HepG2 (cell line): ENCODE data around the gene ADGRL1. TPM values are rescaled to one million over a fixed set of nuclear protein-coding genes. Genes with fewer than 3 reads are reported as not detected.
A peak's percentile ranks its signal among the peaks of the same experiment; 100 is the strongest.

Experiments used
- ATAC-seq: fragments of 200-7000 bp; cut with Tn5 transposase; 3 replicates; pipeline ENCODE4 v1.9.1; 2020; ENCODE audit warnings: mild to moderate bottlenecking, moderate library complexity
- BruUV-seq: library from RNA; stranded (reverse); fragments of 400-500 nt; replicated peaks from 2 replicates; lab custom pipeline; 2021; lab: Mats Ljungman, UMichigan
- CTCF ChIA-PET: fragments of 300-600 bp; formaldehyde crosslinking; extraction: SDS; loops from one replicate; lab custom pipeline; 2021; ENCODE audit warnings: low total read pairs, inconsistent platforms, low intra/inter-chr PET ratio; lab: Yijun Ruan, JAX
- POLR2A ChIA-PET: fragments of 350-600 bp; sonication (Branson Sonifier 250); formaldehyde crosslinking; loops from one replicate; lab custom pipeline; 2020; ENCODE audit warnings: antibody characterized with exemption, inconsistent platforms; lab: Yijun Ruan, JAX
- DNase-seq: peaks from one replicate; pipeline ENCODE4 v3.0.0-alpha.2; 2015; ENCODE audit warnings: low spot score
- FAIRE-seq: peaks from 3 replicates; lab custom pipeline; 2011; peaks lifted over from hg19 to GRCh38; lab: Jason Lieb, UNC
- H2AFZ ChIP-seq: one replicate; pipeline ENCODE4 v1.6.1; 2011; ENCODE audit warnings: low read length, inconsistent platforms
- H3K27ac ChIP-seq: fragments of 300-600 bp; 3 replicates; pipeline ENCODE4 v1.8.0; 2011; ENCODE audit warnings: mixed run types, mild to moderate bottlenecking, mixed read lengths, low read length, inconsistent platforms; ENCODE audit not compliant: insufficient read depth; ENCODE audit errors: extremely low read length
- H3K27me3 ChIP-seq, 2 experiments: fragments of 200-600 bp in 1 of 2; 2 replicates in 1 of 2; 3 replicates in 1 of 2; pipeline versions ENCODE4 v1.6.0 to v1.8.0; 2011; ENCODE audit warnings: low read length in 2 of 2, mild to moderate bottlenecking in 2 of 2, moderate library complexity in 2 of 2, inconsistent platforms in 1 of 2; ENCODE audit not compliant: insufficient read depth in 2 of 2, control insufficient read depth in 1 of 2
- H3K36me3 ChIP-seq, 2 experiments: fragments of 200-600 bp in 1 of 2; replicated peaks in 1 of 2; 2 replicates in 1 of 2; 3 replicates in 1 of 2; pipeline versions ENCODE4 v1.5.1 to v1.8.0; 2011; ENCODE audit warnings: low read length in 2 of 2, inconsistent platforms in 1 of 2; ENCODE audit not compliant: insufficient read depth in 2 of 2, control insufficient read depth in 1 of 2
- H3K4me1 ChIP-seq: 2 replicates; pipeline ENCODE4 v1.5.1; 2012; ENCODE audit warnings: low read length, inconsistent platforms; ENCODE audit not compliant: insufficient read depth
- H3K4me2 ChIP-seq: 2 replicates; pipeline ENCODE4 v1.6.0; 2011; ENCODE audit warnings: low read depth, low read length, inconsistent platforms
- H3K4me3 ChIP-seq, 3 experiments: fragments of 200-600 bp in 1 of 3; sonication (generic), shearing (Covaris generic) in 1 of 3; replicated peaks in 1 of 3; 2 replicates each; pipeline ENCODE4 v1.5.1; 2011 to 2016; ENCODE audit warnings: low read length in 3 of 3, inconsistent platforms in 2 of 3, low read depth in 2 of 3, mild to moderate bottlenecking in 2 of 3, control low read depth in 1 of 3, mixed read lengths in 1 of 3; ENCODE audit not compliant: insufficient read depth in 1 of 3
- H3K79me2 ChIP-seq: one replicate; pipeline ENCODE4 v1.6.1; 2011; ENCODE audit warnings: low read length, inconsistent platforms; ENCODE audit not compliant: insufficient read depth
- H3K9ac ChIP-seq: 2 replicates; pipeline ENCODE4 v1.6.0; 2011; ENCODE audit warnings: mild to moderate bottlenecking, low read depth, low read length, inconsistent platforms; ENCODE audit not compliant: insufficient read depth
- H3K9me3 ChIP-seq: 2 replicates; pipeline ENCODE4 v1.5.1; 2012; ENCODE audit warnings: mild to moderate bottlenecking, low read length
- H4K20me1 ChIP-seq: 2 replicates; pipeline ENCODE4 v1.6.0; 2011; ENCODE audit warnings: inconsistent platforms, mild to moderate bottlenecking, low read length, moderate library complexity; ENCODE audit not compliant: insufficient read depth
- NFYC ChIP-seq: IDR thresholded peaks from 2 replicates; pipeline ENCODE4 v1.6.1; 2016; ENCODE audit warnings: missing genetic modification reagents, missing compliant biosample characterization
- PRPF4 ChIP-seq: fragments of 200-400 bp; formaldehyde crosslinking; IDR thresholded peaks from 2 replicates; pipeline ENCODE4 v1.6.1; 2016; ENCODE audit warnings: low read length, low read depth; ENCODE audit not compliant: poor library complexity, severe bottlenecking
- ZFP82 ChIP-seq: sonication (generic); formaldehyde crosslinking; IDR thresholded peaks from 2 replicates; pipeline ENCODE4 v1.5.1; 2020; ENCODE audit warnings: mild to moderate bottlenecking, missing genetic modification reagents, borderline replicate concordance
- ZNF30 ChIP-seq: sonication (generic); formaldehyde crosslinking; IDR thresholded peaks from 2 replicates; pipeline ENCODE4 v1.5.0; 2020; ENCODE audit warnings: mild to moderate bottlenecking, missing genetic modification reagents
- ZNF33A ChIP-seq: sonication (generic); formaldehyde crosslinking; IDR thresholded peaks from 2 replicates; pipeline ENCODE4 v1.5.1; 2020; ENCODE audit warnings: missing genetic modification reagents, mild to moderate bottlenecking, moderate library complexity, borderline replicate concordance
- ZNF556 ChIP-seq: sonication (generic); formaldehyde crosslinking; IDR thresholded peaks from 2 replicates; pipeline ENCODE4 v1.4.0; 2020; ENCODE audit warnings: mild to moderate bottlenecking, missing genetic modification reagents, borderline replicate concordance
- ZNF629 ChIP-seq: sonication (generic); formaldehyde crosslinking; conservative IDR thresholded peaks from 2 replicates; pipeline ENCODE4 v1.5.0; 2020; ENCODE audit warnings: missing genetic modification reagents
- ZNF7 ChIP-seq: IDR thresholded peaks from 2 replicates; pipeline ENCODE4 v1.6.1; 2016; ENCODE audit warnings: missing biosample characterization, missing genetic modification reagents
- WGBS: methylation state at CpG from one replicate; pipeline ENCODE4 v1.1.6; 2017; ENCODE audit warnings: low lambda C conversion rate; 5-methylcytosine and 5-hydroxymethylcytosine counted together
- in situ Hi-C: cut with HindIII; loops from 2 replicates; pipeline ENCODE4 v1.10.0; 2017; ENCODE audit warnings: low pct_unique_long_range_greater_than_20kb; ENCODE audit not compliant: extremely low pct_ligation_motif_present
- intact Hi-C: fragments of 100-400 bp; cut with micrococcal nuclease; formaldehyde crosslinking; loops from one replicate; pipeline ENCODE4 v1.10.0; 2022; ENCODE audit not compliant: unreplicated experiment
- polyA plus RNA-seq, 8 experiments: library from polyadenylated mRNA; depleted of rRNA in 3 of 8; stranded (reverse) in 7 of 8; unstranded in 1 of 8; fragments of >200 nt; fragmentation: Illumina TruSeq in 4 of 8; extraction: Trizol in 4 of 8; gene quantifications; 2 replicates each; pipeline versions ENCODE4 v1.2.1 to v1.2.3, GENCODE V29; 2011 to 2016; ENCODE audit warnings: low read depth in 4 of 8, missing spikeins in 1 of 8, mixed read lengths in 1 of 8; ENCODE audit not compliant: insufficient read depth in 1 of 8
- total RNA-seq, 5 experiments: library from RNA; depleted of rRNA; stranded (reverse); fragments of >200 nt; fragmentation: Illumina TruSeq; extraction: Trizol; gene quantifications; 2 replicates each; pipeline ENCODE4 v1.2.3, GENCODE V29; 2016; ENCODE audit warnings: low read depth in 1 of 5
- TF ChIP-seq, protein P1 (sequence below): sonication (generic); formaldehyde crosslinking; IDR thresholded peaks from 2 replicates; pipeline ENCODE4 v1.4.0; 2020; ENCODE audit warnings: missing genetic modification reagents
- TF ChIP-seq, protein P2 (sequence below): sonication (generic); formaldehyde crosslinking; IDR thresholded peaks from 2 replicates; pipeline ENCODE4 v1.8.1; 2023; ENCODE audit warnings: missing genetic modification reagents, inconsistent platforms, borderline replicate concordance

Gene ADGRL1
- total and polyA plus RNA-seq, 2 of the 13 experiments (the other 11 are each of a cell fraction or from before 2014, with no cell fraction given): 0.49 to 1.7 TPM

DNA sequence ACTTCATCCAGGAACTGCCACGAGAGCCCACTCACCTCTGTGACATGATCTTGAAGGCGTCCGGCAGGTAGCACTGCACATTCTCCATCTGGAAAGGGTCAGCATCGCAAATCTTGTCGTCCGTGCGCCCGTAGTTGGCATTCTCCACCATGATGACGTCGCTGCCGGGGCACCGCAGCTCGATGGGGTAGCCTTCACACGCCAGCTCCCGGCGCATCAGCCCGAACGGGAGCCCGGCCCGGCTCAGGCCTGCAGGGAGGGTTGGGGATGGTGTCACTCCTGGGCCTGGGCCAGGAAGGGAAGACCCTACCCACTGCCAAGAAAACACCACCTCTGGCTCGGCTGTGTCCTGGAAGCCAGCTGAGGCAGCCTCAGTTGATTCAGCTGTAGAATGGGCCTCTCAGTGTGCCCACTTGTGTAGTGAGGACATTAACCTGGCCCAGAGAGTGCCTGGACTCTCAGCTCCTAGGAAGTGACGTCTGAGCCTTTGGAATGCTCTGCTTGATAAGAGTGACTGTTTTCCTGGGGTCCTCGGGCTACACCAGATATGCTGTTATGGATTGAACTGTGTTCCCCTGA lies 28.4 kb downstream of the ADGRL1 start:
- BruUV-seq: no TSS peak
- TF ChIP-seq, protein P1, sequence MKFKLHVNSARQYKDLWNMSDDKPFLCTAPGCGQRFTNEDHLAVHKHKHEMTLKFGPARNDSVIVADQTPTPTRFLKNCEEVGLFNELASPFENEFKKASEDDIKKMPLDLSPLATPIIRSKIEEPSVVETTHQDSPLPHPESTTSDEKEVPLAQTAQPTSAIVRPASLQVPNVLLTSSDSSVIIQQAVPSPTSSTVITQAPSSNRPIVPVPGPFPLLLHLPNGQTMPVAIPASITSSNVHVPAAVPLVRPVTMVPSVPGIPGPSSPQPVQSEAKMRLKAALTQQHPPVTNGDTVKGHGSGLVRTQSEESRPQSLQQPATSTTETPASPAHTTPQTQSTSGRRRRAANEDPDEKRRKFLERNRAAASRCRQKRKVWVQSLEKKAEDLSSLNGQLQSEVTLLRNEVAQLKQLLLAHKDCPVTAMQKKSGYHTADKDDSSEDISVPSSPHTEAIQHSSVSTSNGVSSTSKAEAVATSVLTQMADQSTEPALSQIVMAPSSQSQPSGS (CRISPR knock-in tag): no peak
- TF ChIP-seq ZNF629 (peak; percentile 87), ZNF7 (CRISPR knock-in tag) (peak; percentile 60; the same call in 1 of the 2 replicates), ZNF33A (CRISPR knock-in tag) (no peak), ZNF556 (CRISPR knock-in tag) (no peak), NFYC (CRISPR knock-in tag) (no peak)
- Histone ChIP-seq H4K20me1 (no peaks in the 10 kb centered on the region), H3K79me2 (no peaks in the 10 kb centered on the region), H2AFZ (no peak overlapping the region), H3K4me2 (no peak overlapping the region), H3K36me3 (no peaks in the 10 kb centered on the region), H3K4me3 (no peak overlapping the region), H3K9ac (no peak overlapping the region), H3K4me1 (peaks cover 15% of the 10 kb centered on the region), H3K27me3 (peaks cover 0 to 2% of the 10 kb centered on the region in 2 experiments; a peak in 1 of 5 replicates), H3K9me3 (no peaks in the 10 kb centered on the region), H3K27ac (no peak overlapping the region)
- WGBS: 93% methylated on average over 21 of the region's 23 CpGs
- DNase-seq (no peak), FAIRE-seq (no peak), ATAC-seq (no peak)
- ChIA-PET CTCF (no interaction called here), POLR2A (no interaction called here)
- in situ Hi-C loops: no loop called here
- intact Hi-C loops: no loop called here

DNA sequence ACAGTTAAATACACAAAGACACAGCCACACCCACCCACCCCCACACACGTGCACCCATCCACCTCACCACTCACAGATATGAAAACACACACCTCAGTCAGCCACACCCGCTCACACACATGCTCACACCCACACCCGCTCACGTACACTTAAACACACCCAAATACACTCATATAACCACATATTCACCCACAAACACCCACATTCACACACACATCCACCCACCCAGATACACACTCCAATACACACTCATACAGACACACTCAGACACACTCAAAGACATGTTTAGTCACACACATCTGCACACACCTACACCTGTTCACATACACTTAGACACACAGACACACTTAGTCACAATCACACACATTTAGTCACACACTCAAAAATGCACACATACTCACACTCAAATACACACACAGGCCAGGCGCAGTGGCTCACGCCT lies 30.6 kb downstream of the ADGRL1 start:
- no peaks in the 10 kb centered on the region for H3K79me2 ChIP-seq
- BruUV-seq: no TSS peak
- in situ Hi-C loops: no loop called here
- H3K27me3 ChIP-seq: no peaks in the 10 kb centered on the region
- H3K9me3 ChIP-seq: no peaks in the 10 kb centered on the region
- intact Hi-C loops: no loop called here
- CTCF ChIA-PET: no interaction called here
- no peak overlapping the region for H2AFZ ChIP-seq
- peaks cover 12% of the 10 kb centered on the region for H3K4me1 ChIP-seq
- POLR2A ChIA-PET: no interaction called here
- H3K4me2 ChIP-seq: no peak overlapping the region
- H3K36me3 ChIP-seq: no peaks in the 10 kb centered on the region
- no peak overlapping the region for H3K9ac ChIP-seq
- DNase-seq (no peak), FAIRE-seq (no peak), ATAC-seq (no peak)
- H3K4me3 ChIP-seq: no peak overlapping the region
- TF ChIP-seq, protein P2, sequence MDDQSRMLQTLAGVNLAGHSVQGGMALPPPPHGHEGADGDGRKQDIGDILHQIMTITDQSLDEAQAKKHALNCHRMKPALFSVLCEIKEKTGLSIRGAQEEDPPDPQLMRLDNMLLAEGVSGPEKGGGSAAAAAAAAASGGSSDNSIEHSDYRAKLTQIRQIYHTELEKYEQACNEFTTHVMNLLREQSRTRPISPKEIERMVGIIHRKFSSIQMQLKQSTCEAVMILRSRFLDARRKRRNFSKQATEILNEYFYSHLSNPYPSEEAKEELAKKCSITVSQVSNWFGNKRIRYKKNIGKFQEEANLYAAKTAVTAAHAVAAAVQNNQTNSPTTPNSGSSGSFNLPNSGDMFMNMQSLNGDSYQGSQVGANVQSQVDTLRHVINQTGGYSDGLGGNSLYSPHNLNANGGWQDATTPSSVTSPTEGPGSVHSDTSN (CRISPR knock-in tag): no peak
- TF ChIP-seq ZFP82 (no peak), PRPF4 (no peak), ZNF30 (CRISPR knock-in tag) (no peak)
- WGBS: 97% methylated on average over 6 of the region's 6 CpGs
- H3K27ac ChIP-seq: no peak overlapping the region
- no peaks in the 10 kb centered on the region for H4K20me1 ChIP-seq
